H1 (cell line): ENCODE data around the gene VPS72. TPM values are rescaled to one million over a fixed set of nuclear protein-coding genes. Genes with fewer than 3 reads are reported as not detected.

Source experiments
- BCL11A ChIP-seq, 2 experiments: IDR thresholded peaks; one replicate each; pipeline ENCODE4 v1.6.1; 2011; ENCODE audit warnings: low read depth in 2 of 2, low read length in 2 of 2, mild to moderate bottlenecking in 2 of 2
- BRCA1 ChIP-seq: IDR thresholded peaks from 2 replicates; pipeline ENCODE4 v1.6.1; 2012; ENCODE audit warnings: low read depth, low read length, improper control_type of control experiment
- CBX8 ChIP-seq: fragments of 300-800, 300-1000 bp; sonication (generic); IDR thresholded peaks from 2 replicates; pipeline ENCODE4 v1.7.1; 2016; ENCODE audit warnings: low read depth, low read length, borderline replicate concordance
- CTCF ChIP-seq, 3 experiments: IDR thresholded peaks; 1 replicate in 2 of 3; 2 replicates in 1 of 3; pipeline versions ENCODE4 v1.5.1 to v1.6.1; 2011; ENCODE audit warnings: low read length in 3 of 3, mild to moderate bottlenecking in 3 of 3, inconsistent platforms in 2 of 3, low read depth in 1 of 3, moderate library complexity in 1 of 3; ENCODE audit not compliant: insufficient read depth in 1 of 3; ENCODE audit errors: control extremely low read depth in 1 of 3
- EP300 ChIP-seq, 2 experiments: IDR thresholded peaks; 1 replicate in 1 of 2; 2 replicates in 1 of 2; pipeline ENCODE4 v1.6.1; 2011 to 2012; ENCODE audit warnings: low read depth in 2 of 2, low read length in 2 of 2, mild to moderate bottlenecking in 2 of 2, borderline replicate concordance in 1 of 2, inconsistent platforms in 1 of 2, moderate library complexity in 1 of 2
- FOSL1 ChIP-seq: IDR thresholded peaks from 2 replicates; pipeline ENCODE4 v1.6.1; 2011; ENCODE audit warnings: mild to moderate bottlenecking, low read depth, low read length, moderate library complexity; ENCODE audit not compliant: insufficient read depth
- MAX ChIP-seq: IDR thresholded peaks from 2 replicates; pipeline ENCODE4 v1.6.1; 2012; ENCODE audit warnings: inconsistent platforms
- NANOG ChIP-seq: IDR thresholded peaks from 2 replicates; pipeline ENCODE4 v1.6.1; 2011; ENCODE audit warnings: low read length, low read depth, mild to moderate bottlenecking, inconsistent platforms; ENCODE audit not compliant: insufficient read depth, poor library complexity, severe bottlenecking
- POLR2AphosphoS5 ChIP-seq: IDR thresholded peaks from 2 replicates; pipeline ENCODE4 v1.6.1; 2011; ENCODE audit warnings: low read depth, low read length
- RAD21 ChIP-seq, 2 experiments: IDR thresholded peaks in 1 of 2; conservative IDR thresholded peaks in 1 of 2; 2 replicates each; pipeline ENCODE4 v1.6.1; 2011; ENCODE audit warnings: low read depth in 2 of 2, low read length in 2 of 2, improper control_type of control experiment in 1 of 2, inconsistent platforms in 1 of 2, mild to moderate bottlenecking in 1 of 2, moderate library complexity in 1 of 2
- RXRA ChIP-seq: IDR thresholded peaks from 2 replicates; pipeline ENCODE4 v1.6.1; 2011; ENCODE audit warnings: low read depth, mild to moderate bottlenecking, low read length, moderate library complexity; ENCODE audit not compliant: insufficient read depth
- SAP30 ChIP-seq: fragments of 300-600 bp; sonication (generic); IDR thresholded peaks from 2 replicates; pipeline ENCODE4 v1.7.1; 2012; ENCODE audit warnings: low read length, moderate library complexity, mild to moderate bottlenecking, inconsistent platforms; ENCODE audit not compliant: insufficient read depth, insufficient replicate concordance
- SIN3A ChIP-seq, 2 experiments: IDR thresholded peaks in 1 of 2; conservative IDR thresholded peaks in 1 of 2; 2 replicates each; pipeline ENCODE4 v1.6.1; 2011 to 2012; ENCODE audit warnings: low read length in 2 of 2, improper control_type of control experiment in 1 of 2, low read depth in 1 of 2, mild to moderate bottlenecking in 1 of 2
- SIX5 ChIP-seq: IDR thresholded peaks from 2 replicates; pipeline ENCODE4 v1.6.1; 2011; ENCODE audit warnings: mild to moderate bottlenecking, low read depth, low read length
- SRF ChIP-seq: IDR thresholded peaks from 2 replicates; pipeline ENCODE4 v1.6.1; 2011; ENCODE audit warnings: mild to moderate bottlenecking, low read depth, low read length, moderate library complexity
- TEAD4 ChIP-seq: IDR thresholded peaks from 2 replicates; pipeline ENCODE4 v1.6.1; 2012; ENCODE audit warnings: low read depth, low read length, inconsistent platforms, mixed read lengths
- polyA plus RNA-seq, 7 experiments: library from polyadenylated mRNA; depleted of rRNA in 3 of 7; stranded (reverse) in 5 of 7; unstranded in 2 of 7; fragments of >200 nt in 5 of 7; fragments of 200-250 nt in 2 of 7; gene quantifications; 1 replicate in 5 of 7; 2 replicates in 1 of 7; 4 replicates in 1 of 7; pipeline versions ENCODE4 v1.2.1 to v1.2.3, GENCODE V29; 2011 to 2013; ENCODE audit warnings: missing spikeins in 2 of 7, mixed read lengths in 2 of 7
- total RNA-seq: library from RNA; stranded (reverse); fragmentation: NEBNext Ultra II Directional; extraction: Animal tissue kit (Norgen Biotek cat#: 25700); gene quantifications from 2 replicates; pipeline ENCODE4 v1.2.1, GENCODE V29; 2021

The VPS72 gene
- total and polyA plus RNA-seq, 2 of the 8 experiments (the other 6 are each of a cell fraction or from before 2014, with no cell fraction given) = 86.6 to 121 TPM

- TF ChIP-seq CTCF (IDR thresholded peaks at IDR 0.05; ENCODE audit: control extremely low read depth in 1 of 3, insufficient read depth in 1 of 3, low read depth in 1 of 3, low read length in 3 of 3) = no peak
- TF ChIP-seq SIX5 = no peak
- no peak for TF ChIP-seq TEAD4
- no peak for TF ChIP-seq RAD21 (IDR thresholded peaks at IDR 0.05 in 1 of 2, conservative IDR thresholded peaks at IDR 0.05 in 1 of 2; ENCODE audit: low read depth in 2 of 2, low read length in 2 of 2)
- no peak for TF ChIP-seq EP300 (IDR thresholded peaks at IDR 0.05; ENCODE audit: borderline replicate concordance in 1 of 2, low read depth in 2 of 2, low read length in 2 of 2)
- no peak; the same call in 1 of the 2 replicates for TF ChIP-seq POLR2AphosphoS5
- TF ChIP-seq SAP30 = peak; percentile 57
- no peak for TF ChIP-seq SRF
- no peak for TF ChIP-seq BCL11A (IDR thresholded peaks at IDR 0.05; ENCODE audit: low read depth in 2 of 2, low read length in 2 of 2)
- no peak for TF ChIP-seq BRCA1
- no peak for TF ChIP-seq NANOG
- no peak for TF ChIP-seq CBX8
- peak; percentile 33 for TF ChIP-seq MAX
- TF ChIP-seq RXRA = no peak
- TF ChIP-seq SIN3A (conservative IDR thresholded peaks at IDR 0.05 in 1 of 2, IDR thresholded peaks at IDR 0.05 in 1 of 2; ENCODE audit: low read depth in 1 of 2, low read length in 2 of 2) = 0 out of 4 replicates have a peak, but pooled peaks have one; percentile 57 to 60
- no peak for TF ChIP-seq FOSL1
Observed at GRCh38 chr1:151146412-151147131, 43.4 kb downstream of the VPS72 start, which contains the start of gene SEMA6C (continued).
